Testis (tissue), 3 donors: ENCODE data around the gene PCSK5. TPM values are rescaled to one million over a fixed set of nuclear protein-coding genes. Genes with fewer than 3 reads are reported as not detected.

Source experiments
- DNase-seq: peaks from one replicate; pipeline ENCODE4 v3.0.0-alpha.2; 2019
- H3K27ac ChIP-seq, 2 donors: fragments of 200-600 bp; sonication (generic); one replicate each; pipeline ENCODE4 v1.5.1; 2019
- H3K27me3 ChIP-seq: fragments of 200-600 bp; sonication (generic); one replicate; pipeline ENCODE4 v1.5.1; 2019
- H3K36me3 ChIP-seq: fragments of 200-600 bp; sonication (generic); one replicate; pipeline ENCODE4 v1.5.1; 2017; ENCODE audit warnings: low read depth; ENCODE audit errors: missing control alignments
- H3K4me1 ChIP-seq: fragments of 200-600 bp; sonication (generic); one replicate; pipeline ENCODE4 v1.5.1; 2019
- H3K4me3 ChIP-seq, 2 donors: fragments of 200-600 bp; sonication (generic); one replicate each; pipeline ENCODE4 v1.5.1; 2017 to 2019
- H3K9me3 ChIP-seq: fragments of 200-600 bp; sonication (generic); one replicate; pipeline ENCODE4 v1.5.1; 2017
- CTCF ChIP-seq, 3 experiments: fragments of 450-650 bp in 2 of 3; fragments of 200-600 bp in 1 of 3; sonication (generic) in 1 of 3; IDR thresholded peaks; one replicate each; pipeline ENCODE4 v1.5.1; 2016 to 2019; ENCODE audit warnings: antibody characterized with exemption in 3 of 3, mild to moderate bottlenecking in 2 of 3, moderate library complexity in 1 of 3
- POLR2A ChIP-seq: fragments of 450-650 bp; IDR thresholded peaks from one replicate; pipeline ENCODE4 v1.6.1; 2017; ENCODE audit warnings: antibody characterized with exemption, mild to moderate bottlenecking, moderate library complexity
- WGBS, 2 donors: methylation state at CpG; one replicate each; pipeline ENCODE4 v1.1.5; 2018; 5-methylcytosine and 5-hydroxymethylcytosine counted together
- intact Hi-C: fragments of 100-400 bp; cut with DNase I; formaldehyde crosslinking; loops from one replicate; pipeline ENCODE4 v1.15.1; 2023; ENCODE audit warnings: low total_unique reads
- polyA plus RNA-seq: library from polyadenylated mRNA; stranded (reverse); fragments of 350-450 nt; fragmentation: Illumina TruSeq; extraction: RNeasy Lipid Tissue Mini Kit (QIAGEN cat#74804); gene quantifications from one replicate; pipeline ENCODE4 v1.2.3, GENCODE V29; 2014; ENCODE audit warnings: low read depth, low replicate concordance; ENCODE audit not compliant: insufficient read depth
- total RNA-seq, 2 donors: library from RNA; depleted of rRNA; stranded (reverse); fragments of >200 nt; gene quantifications; one replicate each; pipeline ENCODE4 v1.2.3, GENCODE V29; 2016

PCSK5 gene
- total and polyA plus RNA-seq, 3 donors from 2014 or later = 9.4 to 50.6 (median 27.5) TPM

- H3K9me3 ChIP-seq = no peaks in the 10 kb centered on the region
- no peaks in the 10 kb centered on the region for H3K36me3 ChIP-seq
- intact Hi-C loops = no loop called here
- H3K4me3 ChIP-seq = no peak overlapping the region
- WGBS, 2 donors = 89 to 95% methylated on average over 2 of the region's 2 CpGs
- no peaks in the 10 kb centered on the region for H3K27me3 ChIP-seq
- H3K27ac ChIP-seq = no peak overlapping the region
- H3K4me1 ChIP-seq = no peaks in the 10 kb centered on the region
- TF ChIP-seq CTCF (IDR thresholded peaks at IDR 0.05) (no peak), POLR2A (no peak)
- DNase-seq = no peak
Measured at GRCh38 chr9:76342858-76343257, 452.4 kb downstream of the PCSK5 start.

- Histone ChIP-seq H3K36me3 (no peaks in the 10 kb centered on the region), H3K4me1 (no peaks in the 10 kb centered on the region), H3K9me3 (no peaks in the 10 kb centered on the region), H3K4me3 (no peak overlapping the region), H3K27me3 (no peaks in the 10 kb centered on the region), H3K27ac (no peak overlapping the region)
- TF ChIP-seq CTCF (IDR thresholded peaks at IDR 0.05) = no peak
- no peak for TF ChIP-seq POLR2A
- WGBS, 2 donors = 84 to 94% methylated on average over 1 of the region's 1 CpG
- intact Hi-C loops = no loop called here
- DNase-seq = no peak
Measured at GRCh38 chr9:76349865-76350264, 459.4 kb downstream of the PCSK5 start.

GRCh38 chr9:76351006-76351405, 460.5 kb downstream of the PCSK5 start:
- WGBS, 2 donors = 58 to 70% methylated on average over 3 of the region's 3 CpGs
- H3K4me3 ChIP-seq = no peak overlapping the region
- TF ChIP-seq POLR2A (no peak), CTCF (IDR thresholded peaks at IDR 0.05) (no peak)
- H3K27ac ChIP-seq = no peak overlapping the region
- no peaks in the 10 kb centered on the region for H3K4me1 ChIP-seq
- no peaks in the 10 kb centered on the region for H3K9me3 ChIP-seq
- intact Hi-C loops = no loop called here
- H3K27me3 ChIP-seq = no peaks in the 10 kb centered on the region
- DNase-seq = no peak
- H3K36me3 ChIP-seq = no peaks in the 10 kb centered on the region

- Histone ChIP-seq H3K27me3 (no peaks in the 10 kb centered on the region), H3K27ac (no peak overlapping the region), H3K4me3 (no peak overlapping the region), H3K4me1 (no peaks in the 10 kb centered on the region), H3K9me3 (no peaks in the 10 kb centered on the region), H3K36me3 (no peaks in the 10 kb centered on the region)
- intact Hi-C loops = no loop called here
- no peak for TF ChIP-seq POLR2A
- no peak for TF ChIP-seq CTCF (IDR thresholded peaks at IDR 0.05)
- 80 to 87% methylated on average over 4 of the region's 4 CpGs for WGBS, 2 donors
- DNase-seq = no peak
Measured at GRCh38 chr9:76352026-76352620, 461.6 kb downstream of the PCSK5 start.

- no peak overlapping the region for H3K27ac ChIP-seq
- H3K27me3 ChIP-seq = no peaks in the 10 kb centered on the region
- H3K4me1 ChIP-seq = no peaks in the 10 kb centered on the region
- intact Hi-C loops = no loop called here
- TF ChIP-seq POLR2A (no peak), CTCF (IDR thresholded peaks at IDR 0.05) (no peak)
- no peaks in the 10 kb centered on the region for H3K9me3 ChIP-seq
- 66 to 68% methylated on average over 5 of the region's 5 CpGs for WGBS, 2 donors
- DNase-seq = no peak
- no peaks in the 10 kb centered on the region for H3K36me3 ChIP-seq
- H3K4me3 ChIP-seq = no peak overlapping the region
Measured at GRCh38 chr9:76353280-76353679, 462.8 kb downstream of the PCSK5 start.
